ENCODE measurements around the gene SERPINH1.

The SERPINH1 gene

DNA sequence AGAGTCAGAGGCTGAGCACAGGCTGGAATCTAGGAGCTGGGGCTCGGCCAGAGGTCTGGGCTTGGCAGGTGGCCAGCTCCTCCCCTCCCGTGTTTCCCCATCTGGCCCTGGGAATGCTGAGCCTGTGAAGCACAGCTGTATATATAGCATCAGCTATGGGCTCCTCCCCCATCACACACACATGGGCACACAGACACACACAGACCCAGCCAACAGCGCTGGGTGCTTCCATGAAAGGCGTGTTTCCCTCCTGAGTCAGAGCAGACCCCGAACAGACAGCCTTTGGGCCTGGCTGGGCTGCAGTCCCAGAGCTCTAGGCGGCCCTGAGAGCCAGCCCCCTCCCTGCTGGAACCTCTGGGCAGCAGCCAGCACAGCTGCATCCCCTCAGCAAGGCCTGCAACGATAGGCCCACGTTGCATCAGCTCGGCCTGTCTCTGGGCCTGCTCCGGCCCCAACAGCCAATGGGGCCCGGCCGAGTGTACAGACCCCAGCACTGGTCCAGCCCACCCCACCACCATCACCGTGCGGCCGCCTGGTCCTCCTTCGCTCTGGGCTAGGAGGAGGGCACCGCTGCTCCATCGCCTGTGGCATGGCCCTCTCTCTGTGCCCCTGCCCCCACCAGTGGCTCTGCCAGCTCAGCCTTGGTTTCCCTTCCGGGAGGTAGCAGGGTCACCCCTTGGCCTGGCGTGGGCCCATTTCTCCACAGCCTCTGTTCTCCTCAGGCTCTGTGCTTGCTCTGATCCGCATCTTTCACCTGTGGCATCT, 7.6 kb upstream of the SERPINH1 start:
- DNase-seq (ENCODE audit: extremely low read depth in 1 of 2, low read depth in 1 of 2) = no peak

DNA sequence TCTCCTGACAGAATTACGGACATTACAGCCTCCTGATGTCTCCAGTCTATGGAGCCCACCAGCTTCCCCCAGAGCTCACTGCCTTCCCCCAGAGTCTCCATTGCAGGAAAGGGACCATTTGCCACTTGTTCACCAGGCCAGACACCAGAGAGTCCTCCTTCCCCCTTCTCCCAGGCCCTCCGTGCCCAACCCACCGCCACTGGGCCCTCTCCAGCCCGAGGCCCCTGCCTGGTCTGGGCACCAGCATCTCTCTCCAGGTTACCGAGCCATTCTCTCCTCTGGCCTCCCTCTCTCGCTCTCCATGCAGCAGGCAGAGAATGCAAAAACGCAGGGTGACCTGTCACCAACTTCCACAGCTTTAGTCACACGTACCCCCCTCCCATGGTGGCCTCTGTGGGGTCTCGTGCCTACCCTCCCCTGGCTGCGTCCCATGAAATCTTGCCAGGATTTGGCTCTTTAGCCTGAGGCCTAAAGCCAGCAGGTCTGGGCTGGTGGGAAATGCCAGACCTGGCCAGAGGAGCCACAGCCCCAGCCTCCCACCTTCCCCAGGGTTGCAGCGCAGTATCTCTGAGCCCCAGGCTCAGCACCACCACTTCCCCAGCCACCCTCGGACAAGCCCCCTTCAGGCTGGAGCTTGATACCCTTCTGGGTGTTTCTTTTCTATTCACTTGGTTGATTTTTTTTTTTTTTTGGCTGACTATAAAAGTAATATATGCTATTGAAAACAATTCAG, 6.8 kb upstream of the SERPINH1 start:
- DNase-seq (ENCODE audit: extremely low read depth in 1 of 2, low read depth in 1 of 2) = no peak

DNA sequence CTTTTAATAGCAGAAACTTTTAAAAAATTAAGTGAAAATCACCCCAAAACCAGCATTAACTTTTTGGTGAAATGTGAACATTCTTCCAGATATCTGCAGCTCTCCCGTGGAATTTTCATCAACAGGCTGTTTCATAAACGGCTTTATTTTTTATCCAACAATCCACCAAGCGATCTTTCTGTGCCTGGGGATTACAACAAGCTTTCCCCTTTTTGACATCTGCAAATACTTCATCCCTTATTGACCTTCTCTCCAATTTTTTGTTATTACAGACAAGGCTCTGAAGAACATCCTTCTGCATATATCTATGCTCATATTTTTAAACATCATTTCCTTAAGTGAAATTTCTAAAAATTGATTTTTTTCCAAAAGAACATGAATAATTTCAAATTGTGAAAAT, 5.8 kb upstream of the SERPINH1 start:
- no peak for DNase-seq (ENCODE audit: extremely low read depth in 1 of 2, low read depth in 1 of 2)

DNA sequence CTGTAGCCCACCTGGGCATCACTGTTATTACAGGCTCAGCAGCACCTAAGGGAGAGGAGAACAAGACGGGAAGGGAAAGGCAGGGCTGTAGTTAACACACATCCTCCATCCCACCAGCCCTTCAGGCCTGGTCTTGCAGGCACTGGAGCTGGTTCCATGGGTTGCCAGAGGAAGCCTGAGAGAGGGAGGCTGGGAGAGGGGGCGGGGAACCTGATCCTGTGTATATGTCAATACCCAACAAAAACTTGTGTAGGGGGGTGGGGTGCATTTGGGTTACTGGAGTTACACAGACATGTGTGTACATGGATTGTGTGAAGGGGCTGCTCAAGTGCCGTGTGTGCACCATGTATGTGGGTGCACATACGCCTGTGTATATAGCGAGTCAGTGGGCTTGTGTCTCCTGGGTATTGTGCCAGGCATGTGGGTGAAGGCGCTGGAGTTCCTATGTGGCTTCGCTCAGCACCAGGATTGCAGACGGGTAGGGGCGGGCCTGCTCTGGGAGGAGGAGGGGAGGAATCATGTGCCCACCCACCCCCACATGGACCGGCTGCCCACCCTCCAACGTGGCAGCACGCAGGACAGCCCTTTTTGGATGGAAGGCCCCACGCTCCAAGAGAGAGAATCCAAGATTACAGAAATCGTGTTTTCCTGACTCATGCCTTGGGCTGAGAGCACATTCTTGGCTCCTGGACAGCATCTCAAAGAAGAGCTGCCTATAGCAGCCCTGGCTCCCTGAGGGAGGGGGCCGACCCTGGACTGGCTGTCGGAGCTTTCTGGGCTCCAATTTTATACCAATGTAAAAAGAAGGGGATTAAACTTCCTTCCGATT, 4.2 kb upstream of the SERPINH1 start:
- DNase-seq (ENCODE audit: extremely low read depth in 1 of 2, low read depth in 1 of 2) = no peak

DNA sequence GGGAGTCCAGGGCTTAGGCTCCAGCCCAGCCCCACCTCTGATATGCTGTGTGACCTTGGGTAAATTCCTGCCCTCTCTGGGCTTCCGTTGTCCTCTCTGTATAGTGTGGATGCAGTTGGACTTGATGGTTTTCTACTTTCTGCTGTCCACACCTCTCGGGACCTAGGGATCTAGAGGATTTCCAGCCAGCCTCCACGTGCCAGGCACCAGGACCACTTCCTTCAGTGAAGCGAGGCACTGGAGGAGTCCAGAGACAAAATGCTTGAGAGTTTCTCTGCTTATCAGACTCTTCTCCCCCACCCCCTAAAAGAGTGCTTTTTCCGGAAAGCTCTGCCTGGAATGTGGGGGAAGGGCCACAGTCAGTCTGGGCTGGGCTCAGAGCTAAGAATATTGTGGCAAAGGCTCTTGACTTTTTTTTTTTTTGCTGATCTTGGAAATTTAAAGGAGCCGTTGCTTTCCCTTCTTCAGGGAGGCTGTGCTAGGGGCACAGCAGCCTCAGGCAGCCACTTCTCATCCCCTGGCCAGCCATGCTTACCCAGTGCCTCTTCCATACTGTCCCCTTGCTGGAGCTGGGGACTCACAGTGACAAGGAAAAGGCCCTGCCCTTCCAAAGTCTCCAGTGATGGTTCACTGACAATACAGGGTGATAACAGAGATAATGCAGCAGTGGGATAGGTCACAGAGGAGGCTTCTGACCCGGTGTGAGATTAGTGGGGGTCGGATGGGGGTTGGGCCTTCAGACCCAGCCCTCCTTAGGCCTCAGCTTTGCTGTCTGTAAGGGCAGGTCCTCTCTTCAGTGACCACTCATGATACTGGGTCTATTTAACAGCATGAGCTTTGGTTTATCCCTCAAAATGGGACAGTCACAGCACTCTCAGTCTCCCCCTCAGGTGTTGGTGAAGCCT, 2.9 kb upstream of the SERPINH1 start:
- DNase-seq (ENCODE audit: extremely low read depth in 1 of 2, low read depth in 1 of 2) = no peak

DNA sequence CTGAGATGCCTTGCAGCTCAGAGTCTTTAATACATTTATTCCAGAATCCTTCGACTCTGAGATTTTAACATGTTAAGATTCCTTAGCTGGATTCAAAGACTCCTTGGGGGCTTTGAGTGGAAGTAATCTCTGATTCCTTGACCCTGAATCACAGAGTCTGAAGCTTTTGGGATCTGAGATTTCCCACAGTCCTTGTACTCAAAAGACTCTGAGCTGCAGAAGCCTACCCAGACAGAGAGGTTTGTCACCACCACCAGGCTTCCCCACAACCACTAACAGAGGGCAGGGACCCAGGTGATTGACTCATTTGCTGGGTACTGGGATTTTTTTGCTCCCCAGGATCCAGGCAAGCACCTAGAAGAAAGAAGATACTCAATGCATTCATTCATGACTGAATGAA, 1.4 kb upstream of the SERPINH1 start:
- DNase-seq (ENCODE audit: extremely low read depth in 1 of 2, low read depth in 1 of 2) = no peak

DNA sequence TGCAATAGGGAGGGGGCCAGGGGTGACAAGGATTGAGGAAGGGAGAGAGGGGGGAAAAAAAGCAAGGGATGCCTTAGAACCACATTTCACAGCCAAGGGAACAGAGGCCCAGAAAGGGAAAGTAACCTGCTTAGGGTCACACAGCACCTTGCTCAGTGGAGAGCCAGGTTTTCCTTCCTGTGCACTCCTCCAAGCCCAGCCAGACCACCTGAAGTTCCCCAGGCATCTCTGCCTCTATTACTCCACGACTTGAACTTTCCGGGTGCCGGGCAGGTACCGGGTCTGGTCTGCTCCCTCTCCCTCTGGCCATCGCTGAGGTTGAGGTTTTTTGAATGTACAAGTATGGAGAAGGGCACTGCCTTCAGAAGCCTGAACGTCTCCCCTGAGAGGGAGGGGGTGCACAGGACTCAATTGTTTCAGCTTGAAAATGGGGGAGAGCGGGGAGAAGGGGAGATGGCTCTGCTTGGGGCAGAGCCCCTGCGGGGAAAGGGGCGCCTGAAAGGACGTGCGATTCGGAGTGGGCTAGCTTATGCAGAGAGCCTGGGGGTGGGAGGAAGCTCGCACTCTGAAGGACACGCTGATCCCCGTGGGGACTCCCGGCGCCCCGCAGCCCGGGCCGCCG, 516 bp upstream of the SERPINH1 start:
- DNase-seq (ENCODE audit: extremely low read depth in 1 of 2, low read depth in 1 of 2) = no peak

DNA sequence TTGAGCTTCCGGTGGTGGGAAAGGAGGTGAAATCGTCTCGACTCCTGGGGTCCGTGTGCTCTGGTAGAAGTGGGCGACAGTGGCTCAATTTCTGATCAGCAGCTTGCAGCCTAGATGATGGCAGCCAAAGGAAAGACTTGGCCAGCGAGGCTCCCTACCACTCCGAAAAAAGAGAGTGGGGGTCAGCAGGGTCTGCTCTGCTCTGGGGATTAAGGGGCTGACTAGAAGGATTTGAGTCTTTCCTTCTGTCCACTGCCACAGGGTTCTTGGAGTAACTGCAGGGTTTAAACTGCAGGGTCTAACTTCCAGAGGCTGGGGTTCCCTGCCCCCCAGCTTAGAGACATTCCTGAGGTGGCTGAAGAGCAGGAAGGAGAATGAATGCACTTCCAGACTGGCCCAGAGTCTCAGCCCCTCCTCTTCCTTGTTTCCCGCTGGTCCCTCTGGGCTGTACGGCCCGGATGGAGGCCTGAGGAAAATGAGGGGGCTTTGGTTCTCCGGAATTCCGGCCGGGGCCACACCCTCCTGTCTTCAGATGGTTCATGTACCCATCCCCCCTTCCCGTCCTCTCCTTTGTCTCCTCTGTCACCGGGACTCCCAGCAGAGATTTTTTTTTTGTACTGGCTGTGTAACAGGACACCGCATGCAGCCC, 907 bp downstream of the SERPINH1 start:
- DNase-seq (ENCODE audit: extremely low read depth in 1 of 2, low read depth in 1 of 2) = no peak

DNA sequence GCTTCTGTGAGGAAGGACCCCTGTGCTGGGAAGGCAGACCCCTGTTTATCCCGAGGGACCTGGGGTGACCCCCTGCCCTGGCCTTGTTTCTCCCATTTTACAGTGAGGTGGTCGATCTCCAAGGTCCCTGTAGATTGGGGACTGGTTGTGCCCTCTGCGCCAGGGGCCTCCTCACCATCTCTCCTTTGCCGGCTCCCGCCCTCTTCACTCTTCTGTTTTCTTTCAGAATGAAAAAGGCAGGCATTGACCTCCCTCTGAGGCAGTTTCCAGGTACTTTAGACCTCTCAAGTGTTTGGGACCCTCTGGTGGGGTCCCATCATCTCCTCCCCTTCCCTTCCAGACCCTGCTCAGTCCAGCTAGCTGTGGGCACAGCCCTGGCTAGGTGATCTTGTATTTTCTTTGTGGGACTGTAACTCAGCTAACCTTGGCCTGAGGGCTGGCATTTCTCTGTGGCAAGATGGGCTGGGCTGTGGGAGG, 1.5 kb downstream of the SERPINH1 start:
- no peak for DNase-seq (ENCODE audit: extremely low read depth in 1 of 2, low read depth in 1 of 2)

DNA sequence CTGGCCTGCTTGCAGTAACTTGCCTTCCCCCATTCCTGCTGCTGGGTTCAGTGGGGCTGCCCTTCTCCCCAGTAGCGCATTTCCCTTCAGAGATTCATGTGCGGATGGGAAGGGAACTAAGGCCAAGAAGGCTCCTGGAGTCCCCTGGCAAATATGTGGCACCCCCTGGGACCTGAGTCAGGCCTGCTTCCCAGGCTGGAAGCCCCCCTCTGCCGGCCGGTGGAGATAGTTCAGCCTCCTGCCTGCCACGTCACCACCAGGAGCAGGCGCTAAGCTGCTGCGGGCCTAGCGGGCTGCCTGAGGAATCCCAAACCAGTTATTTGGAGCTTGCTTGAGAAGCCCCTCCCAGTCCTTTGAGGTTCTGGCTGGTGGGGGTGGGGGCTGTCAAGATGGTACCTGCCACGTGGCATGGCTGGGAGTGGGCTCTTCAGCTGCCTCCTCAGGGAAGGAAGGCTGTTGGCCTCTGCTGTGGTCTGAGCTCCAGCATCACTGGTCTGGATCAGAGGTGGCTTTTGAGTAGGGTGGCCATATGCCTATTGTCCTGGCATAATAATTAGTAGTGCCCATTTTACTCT, 2.0 kb downstream of the SERPINH1 start:
- DNase-seq (ENCODE audit: extremely low read depth in 1 of 2, low read depth in 1 of 2) = no peak

DNA sequence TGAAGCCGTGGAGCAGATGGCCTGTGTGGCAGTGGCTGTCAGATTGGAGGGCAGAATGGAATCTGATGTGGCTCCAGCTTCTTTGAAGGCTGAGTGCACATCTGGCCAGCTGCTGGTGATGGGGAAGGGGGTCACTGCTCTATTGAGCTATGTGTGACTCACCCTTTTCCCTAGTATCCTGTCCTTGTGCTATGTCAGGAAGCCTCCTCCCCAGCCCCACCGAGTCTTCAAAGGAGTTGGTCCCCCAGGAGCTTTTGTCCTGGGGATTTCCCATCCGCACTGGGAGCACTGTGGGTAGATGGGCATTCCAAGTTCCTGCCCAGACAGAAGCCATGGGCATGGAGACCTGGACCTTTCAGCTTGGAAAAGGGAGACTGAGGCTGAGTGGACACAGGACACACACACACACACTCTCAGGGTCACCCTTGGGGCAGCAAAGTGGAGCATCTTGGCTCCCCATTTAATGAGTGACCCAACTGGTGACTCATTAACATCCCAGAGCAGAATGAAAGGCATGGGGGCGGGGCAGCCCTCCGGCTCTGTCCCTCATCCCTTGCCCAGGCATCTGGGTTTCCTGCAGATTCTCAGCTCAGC, 3.3 kb downstream of the SERPINH1 start:
- no peak for DNase-seq (ENCODE audit: extremely low read depth in 1 of 2, low read depth in 1 of 2)

DNA sequence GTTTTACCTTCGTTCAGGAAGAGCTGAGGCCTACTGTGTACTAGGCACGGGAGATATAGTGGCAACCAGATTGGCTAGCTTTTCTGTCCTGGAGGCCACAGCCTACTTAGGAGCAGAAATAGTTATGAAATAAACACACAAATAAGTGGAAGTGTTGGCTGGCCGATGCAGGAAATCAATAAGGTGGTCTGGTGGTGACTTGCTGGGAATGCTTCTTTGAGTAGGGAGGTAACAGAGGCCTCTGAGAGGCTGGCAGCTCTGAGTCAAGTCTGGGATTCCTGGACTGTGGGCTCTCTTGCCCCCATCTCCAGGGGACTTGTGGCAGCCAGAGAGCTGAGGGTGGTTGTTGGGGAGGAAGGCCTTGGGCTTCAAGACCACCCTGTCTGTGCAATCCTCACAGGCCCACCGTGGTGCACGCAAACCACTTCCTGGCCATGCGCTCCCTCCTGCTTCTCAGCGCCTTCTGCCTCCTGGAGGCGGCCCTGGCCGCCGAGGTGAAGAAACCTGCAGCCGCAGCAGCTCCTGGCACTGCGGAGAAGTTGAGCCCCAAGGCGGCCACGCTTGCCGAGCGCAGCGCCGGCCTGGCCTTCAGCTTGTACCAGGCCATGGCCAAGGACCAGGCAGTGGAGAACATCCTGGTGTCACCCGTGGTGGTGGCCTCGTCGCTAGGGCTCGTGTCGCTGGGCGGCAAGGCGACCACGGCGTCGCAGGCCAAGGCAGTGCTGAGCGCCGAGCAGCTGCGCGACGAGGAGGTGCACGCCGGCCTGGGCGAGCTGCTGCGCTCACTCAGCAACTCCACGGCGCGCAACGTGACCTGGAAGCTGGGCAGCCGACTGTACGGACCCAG, 4.1 kb downstream of the SERPINH1 start:
- no peak for DNase-seq (ENCODE audit: extremely low read depth in 1 of 2, low read depth in 1 of 2)

DNA sequence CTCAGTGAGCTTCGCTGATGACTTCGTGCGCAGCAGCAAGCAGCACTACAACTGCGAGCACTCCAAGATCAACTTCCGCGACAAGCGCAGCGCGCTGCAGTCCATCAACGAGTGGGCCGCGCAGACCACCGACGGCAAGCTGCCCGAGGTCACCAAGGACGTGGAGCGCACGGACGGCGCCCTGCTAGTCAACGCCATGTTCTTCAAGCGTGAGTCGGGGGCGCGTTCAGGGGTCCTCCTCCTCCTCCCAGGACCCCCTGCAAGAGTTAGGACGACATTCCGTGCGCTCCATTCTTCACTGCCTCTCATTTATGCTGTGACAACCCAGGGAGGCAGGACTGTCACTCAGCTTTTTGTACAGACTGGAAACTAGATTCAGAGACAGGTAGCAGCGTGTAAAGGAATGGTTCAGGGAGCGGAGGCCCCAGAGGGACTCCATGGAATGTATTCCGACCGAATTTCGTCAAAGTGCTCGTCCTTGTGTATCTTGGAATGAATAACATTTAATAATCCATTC, 4.8 kb downstream of the SERPINH1 start:
- DNase-seq (ENCODE audit: extremely low read depth in 1 of 2, low read depth in 1 of 2) = no peak

DNA sequence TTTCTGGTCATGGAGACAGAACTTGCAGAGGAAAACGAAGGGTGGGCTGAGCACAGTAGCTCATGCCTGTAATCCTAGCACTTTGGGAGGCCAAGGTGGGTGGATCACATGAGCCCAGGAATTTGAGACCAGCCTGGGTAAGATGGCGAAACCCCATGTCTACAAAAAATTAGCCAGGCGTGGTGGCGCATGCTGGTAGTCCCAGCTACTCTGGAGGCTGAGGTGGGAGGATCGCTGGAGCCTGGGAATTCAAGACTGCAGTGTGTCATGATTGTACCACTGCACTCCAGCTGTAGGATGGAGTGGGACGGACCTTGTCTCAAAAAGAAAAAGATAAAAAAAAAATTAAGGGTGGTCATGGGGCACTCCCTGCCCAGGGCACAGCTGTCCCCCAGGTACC, 5.9 kb downstream of the SERPINH1 start:
- DNase-seq (ENCODE audit: extremely low read depth in 1 of 2, low read depth in 1 of 2) = no peak

DNA sequence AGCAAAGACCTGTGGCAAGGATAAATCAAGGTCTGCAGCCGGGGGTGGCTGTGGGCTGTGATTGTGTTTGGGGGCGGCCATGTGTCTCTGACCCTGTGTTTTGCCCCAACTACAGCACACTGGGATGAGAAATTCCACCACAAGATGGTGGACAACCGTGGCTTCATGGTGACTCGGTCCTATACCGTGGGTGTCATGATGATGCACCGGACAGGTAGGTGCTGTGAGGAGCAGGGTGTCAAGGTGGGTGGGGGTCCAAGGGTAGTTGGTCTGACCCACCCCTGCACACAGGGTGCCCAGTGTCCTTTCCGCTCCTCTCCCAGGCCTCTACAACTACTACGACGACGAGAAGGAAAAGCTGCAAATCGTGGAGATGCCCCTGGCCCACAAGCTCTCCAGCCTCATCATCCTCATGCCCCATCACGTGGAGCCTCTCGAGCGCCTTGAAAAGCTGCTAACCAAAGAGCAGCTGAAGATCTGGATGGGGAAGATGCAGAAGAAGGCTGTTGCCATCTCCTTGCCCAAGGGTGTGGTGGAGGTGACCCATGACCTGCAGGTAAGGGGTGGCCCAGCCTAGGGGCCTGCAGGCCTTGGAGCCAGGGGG, 6.7 kb downstream of the SERPINH1 start:
- no peak for DNase-seq (ENCODE audit: extremely low read depth in 1 of 2, low read depth in 1 of 2)

DNA sequence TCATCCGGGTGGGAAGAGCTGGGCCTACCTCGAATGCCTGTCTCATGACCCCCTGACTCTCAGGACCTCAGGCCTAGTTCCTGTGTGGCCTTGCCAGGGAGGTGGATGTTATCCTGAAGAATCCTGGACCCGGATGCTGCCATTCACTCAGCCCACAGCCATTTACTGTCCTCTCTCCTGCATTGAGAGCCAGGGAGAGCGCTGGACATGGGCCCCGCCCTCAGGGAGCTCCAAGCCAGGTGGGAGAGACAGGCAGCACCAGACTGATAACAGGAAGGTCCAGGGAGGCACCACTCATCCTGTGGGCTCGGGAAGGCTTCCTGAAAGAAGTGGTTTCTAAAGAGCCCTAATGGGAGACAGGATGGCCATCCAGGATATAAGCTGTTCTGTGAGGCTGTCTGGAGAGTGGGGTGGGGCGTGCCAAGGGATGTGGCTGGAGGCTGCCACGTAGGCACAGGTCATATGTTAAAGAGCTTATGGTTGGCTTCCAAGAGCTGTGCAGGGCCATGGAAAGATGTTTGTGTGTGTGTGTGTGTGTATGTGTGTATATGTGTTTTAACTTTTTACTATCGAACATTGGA, 8.6 kb downstream of the SERPINH1 start:
- no peak for DNase-seq (ENCODE audit: extremely low read depth in 1 of 2, low read depth in 1 of 2)

DNA sequence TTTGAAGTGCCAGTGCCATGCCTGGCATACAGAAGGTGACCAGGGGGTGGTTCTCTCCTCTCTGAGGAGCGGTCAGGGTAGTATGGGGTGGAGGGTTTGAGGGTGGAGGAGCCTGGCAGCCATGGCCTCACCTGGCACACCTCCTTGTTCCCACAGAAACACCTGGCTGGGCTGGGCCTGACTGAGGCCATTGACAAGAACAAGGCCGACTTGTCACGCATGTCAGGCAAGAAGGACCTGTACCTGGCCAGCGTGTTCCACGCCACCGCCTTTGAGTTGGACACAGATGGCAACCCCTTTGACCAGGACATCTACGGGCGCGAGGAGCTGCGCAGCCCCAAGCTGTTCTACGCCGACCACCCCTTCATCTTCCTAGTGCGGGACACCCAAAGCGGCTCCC, 9.6 kb downstream of the SERPINH1 start:
- no peak for DNase-seq (ENCODE audit: extremely low read depth in 1 of 2, low read depth in 1 of 2)

Measured in stimulated activated CD8-positive, alpha-beta memory T cell treated with anti-CD3 and anti-CD28 coated beads, Interleukin-7, amount 100 ng/mL, for 48 hours (primary cell).